ENCODE measurements around the gene GUCY1A1. TPM values are rescaled to one million over a fixed set of nuclear protein-coding genes. Genes with fewer than 3 reads are reported as not detected.

GUCY1A1 gene
- polyA plus RNA-seq, 1 donor from 2014 or later = 13.6 TPM

GRCh38 chr4:155632310-155632840 is 34.3 kb upstream of the GUCY1A1 start:
- H3K27ac ChIP-seq (ENCODE audit: low read length) = no peak overlapping the region
- H3K9ac ChIP-seq (ENCODE audit: low read length) = no peak overlapping the region
- H2AFZ ChIP-seq (ENCODE audit: low read depth, low read length) = no peak overlapping the region
- H3K27me3 ChIP-seq (ENCODE audit: insufficient read depth, low read depth, low read length) = no peaks in the 10 kb centered on the region
- H3K4me3 ChIP-seq (ENCODE audit: low read length) = no peak overlapping the region
- TF ChIP-seq, protein P1, sequence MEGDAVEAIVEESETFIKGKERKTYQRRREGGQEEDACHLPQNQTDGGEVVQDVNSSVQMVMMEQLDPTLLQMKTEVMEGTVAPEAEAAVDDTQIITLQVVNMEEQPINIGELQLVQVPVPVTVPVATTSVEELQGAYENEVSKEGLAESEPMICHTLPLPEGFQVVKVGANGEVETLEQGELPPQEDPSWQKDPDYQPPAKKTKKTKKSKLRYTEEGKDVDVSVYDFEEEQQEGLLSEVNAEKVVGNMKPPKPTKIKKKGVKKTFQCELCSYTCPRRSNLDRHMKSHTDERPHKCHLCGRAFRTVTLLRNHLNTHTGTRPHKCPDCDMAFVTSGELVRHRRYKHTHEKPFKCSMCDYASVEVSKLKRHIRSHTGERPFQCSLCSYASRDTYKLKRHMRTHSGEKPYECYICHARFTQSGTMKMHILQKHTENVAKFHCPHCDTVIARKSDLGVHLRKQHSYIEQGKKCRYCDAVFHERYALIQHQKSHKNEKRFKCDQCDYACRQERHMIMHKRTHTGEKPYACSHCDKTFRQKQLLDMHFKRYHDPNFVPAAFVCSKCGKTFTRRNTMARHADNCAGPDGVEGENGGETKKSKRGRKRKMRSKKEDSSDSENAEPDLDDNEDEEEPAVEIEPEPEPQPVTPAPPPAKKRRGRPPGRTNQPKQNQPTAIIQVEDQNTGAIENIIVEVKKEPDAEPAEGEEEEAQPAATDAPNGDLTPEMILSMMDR (IDR thresholded peaks at IDR 0.05; ENCODE audit: poor library complexity, severe bottlenecking) = no peak
- no peak for TF ChIP-seq RAD21 (conservative IDR thresholded peaks at IDR 0.05)
- TF ChIP-seq POLR2AphosphoS5 (IDR thresholded peaks at IDR 0.05) = no peak
- no peak for TF ChIP-seq EZH2 (IDR thresholded peaks at IDR 0.05; ENCODE audit: borderline replicate concordance, insufficient read depth, low read length, poor library complexity, severe bottlenecking)
- TF ChIP-seq REST (IDR thresholded peaks at IDR 0.05; ENCODE audit: borderline replicate concordance) = no peak
- TF ChIP-seq EP300 (conservative IDR thresholded peaks at IDR 0.05; ENCODE audit: poor library complexity, severe bottlenecking) = no peak
- TF ChIP-seq MXI1 (conservative IDR thresholded peaks at IDR 0.05; ENCODE audit: poor library complexity, severe bottlenecking) = no peak
- TF ChIP-seq SMC3 (conservative IDR thresholded peaks at IDR 0.05; ENCODE audit: poor library complexity) = no peak
- no peaks in the 10 kb centered on the region for H4K20me1 ChIP-seq (ENCODE audit: insufficient read depth)
- no peaks in the 10 kb centered on the region for H3F3A ChIP-seq (ENCODE audit: insufficient read depth, low read length, poor library complexity, severe bottlenecking)
- no peaks in the 10 kb centered on the region for H3K79me2 ChIP-seq (replicated peaks; ENCODE audit: insufficient read depth, low read length)
- no peaks in the 10 kb centered on the region for H3K9me3 ChIP-seq (ENCODE audit: low read length)
- H3K9me2 ChIP-seq (ENCODE audit: insufficient read depth, low read length) = no peaks in the 10 kb centered on the region
- H3K4me2 ChIP-seq (ENCODE audit: low read length) = no peak overlapping the region
- no peaks in the 10 kb centered on the region for H3K36me3 ChIP-seq (ENCODE audit: insufficient read depth, low read length)

DNA sequence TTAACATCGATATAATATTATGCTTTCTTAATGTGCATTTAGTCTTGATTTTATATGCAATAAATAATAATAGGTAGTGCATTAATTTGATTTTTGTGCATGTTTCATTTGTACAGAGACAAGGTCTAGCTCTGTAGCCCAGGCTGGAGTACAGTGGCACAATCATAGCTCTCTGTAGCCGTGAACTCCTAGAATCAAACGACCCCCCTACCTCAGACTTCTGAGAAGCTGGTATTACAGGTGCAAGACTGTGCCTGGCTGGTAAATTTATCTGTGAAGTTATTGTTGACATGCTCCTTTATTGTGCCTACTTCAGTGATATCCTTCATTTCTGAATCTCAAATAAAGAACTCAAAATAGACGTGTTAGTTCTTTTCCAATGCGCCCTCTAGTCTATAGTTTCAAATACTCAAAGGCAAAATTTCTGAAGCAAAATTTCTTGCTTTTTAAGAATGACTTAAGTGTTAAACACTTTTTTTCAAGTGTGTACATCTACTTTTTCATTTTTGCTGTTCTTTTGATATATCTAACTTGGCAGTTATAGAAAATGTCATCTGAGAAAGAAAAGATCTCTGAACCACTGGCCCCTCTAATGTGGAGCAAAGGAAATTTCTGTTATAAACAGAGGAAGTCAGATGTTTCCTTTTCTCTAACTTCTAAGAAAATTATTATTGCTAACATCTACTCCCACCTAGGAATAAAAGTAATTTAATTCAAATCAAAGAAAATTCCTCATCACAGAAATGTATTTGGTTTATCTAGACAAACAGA is 28.3 kb upstream of the GUCY1A1 start:
- H3K9ac ChIP-seq (ENCODE audit: low read length) = no peak overlapping the region
- H3K36me3 ChIP-seq (ENCODE audit: insufficient read depth, low read length) = no peaks in the 10 kb centered on the region
- no peak overlapping the region for H3K27ac ChIP-seq (ENCODE audit: low read length)

More for the DNA sequence above, 28.3 kb upstream of the GUCY1A1 start:
- Histone ChIP-seq H4K20me1 (ENCODE audit: insufficient read depth) (no peaks in the 10 kb centered on the region), H3K4me2 (ENCODE audit: low read length) (no peak overlapping the region), H2AFZ (ENCODE audit: low read depth, low read length) (no peak overlapping the region), H3F3A (ENCODE audit: insufficient read depth, low read length, poor library complexity, severe bottlenecking) (no peaks in the 10 kb centered on the region), H3K9me2 (ENCODE audit: insufficient read depth, low read length) (no peaks in the 10 kb centered on the region), H3K79me2 (replicated peaks; ENCODE audit: insufficient read depth, low read length) (no peaks in the 10 kb centered on the region), H3K27me3 (ENCODE audit: insufficient read depth, low read depth, low read length) (no peaks in the 10 kb centered on the region), H3K9me3 (ENCODE audit: low read length) (no peaks in the 10 kb centered on the region), H3K4me3 (ENCODE audit: low read length) (no peak overlapping the region)
- TF ChIP-seq REST (IDR thresholded peaks at IDR 0.05; ENCODE audit: borderline replicate concordance) (no peak), MXI1 (conservative IDR thresholded peaks at IDR 0.05; ENCODE audit: poor library complexity, severe bottlenecking) (no peak), EZH2 (IDR thresholded peaks at IDR 0.05; ENCODE audit: borderline replicate concordance, insufficient read depth, low read length, poor library complexity, severe bottlenecking) (no peak), RAD21 (conservative IDR thresholded peaks at IDR 0.05) (no peak), POLR2AphosphoS5 (IDR thresholded peaks at IDR 0.05) (no peak), SMC3 (conservative IDR thresholded peaks at IDR 0.05; ENCODE audit: poor library complexity) (no peak), EP300 (conservative IDR thresholded peaks at IDR 0.05; ENCODE audit: poor library complexity, severe bottlenecking) (no peak), TAF1 (IDR thresholded peaks at IDR 0.05; ENCODE audit: low read depth) (no peak)
- TF ChIP-seq, protein P1 (IDR thresholded peaks at IDR 0.05; ENCODE audit: poor library complexity, severe bottlenecking) = no peak

All from neural cell (in vitro differentiated cells).